PC-9 (cell line): ENCODE measurements around the gene LMX1B.

ENCODE experiments used
- EZH2 ChIP-seq: fragments of 200-600 bp; sonication (generic); IDR thresholded peaks from 2 replicates; pipeline ENCODE4 v1.8.0; 2017; ENCODE audit warnings: antibody characterized with exemption, low read depth
- TF ChIP-seq, protein P1 (sequence below): fragments of 200-600 bp; sonication (generic); conservative IDR thresholded peaks from 2 replicates; pipeline ENCODE4 v1.6.1; 2017; ENCODE audit warnings: mixed run types, antibody characterized with exemption, mild to moderate bottlenecking, moderate library complexity

- TF ChIP-seq, protein P1, sequence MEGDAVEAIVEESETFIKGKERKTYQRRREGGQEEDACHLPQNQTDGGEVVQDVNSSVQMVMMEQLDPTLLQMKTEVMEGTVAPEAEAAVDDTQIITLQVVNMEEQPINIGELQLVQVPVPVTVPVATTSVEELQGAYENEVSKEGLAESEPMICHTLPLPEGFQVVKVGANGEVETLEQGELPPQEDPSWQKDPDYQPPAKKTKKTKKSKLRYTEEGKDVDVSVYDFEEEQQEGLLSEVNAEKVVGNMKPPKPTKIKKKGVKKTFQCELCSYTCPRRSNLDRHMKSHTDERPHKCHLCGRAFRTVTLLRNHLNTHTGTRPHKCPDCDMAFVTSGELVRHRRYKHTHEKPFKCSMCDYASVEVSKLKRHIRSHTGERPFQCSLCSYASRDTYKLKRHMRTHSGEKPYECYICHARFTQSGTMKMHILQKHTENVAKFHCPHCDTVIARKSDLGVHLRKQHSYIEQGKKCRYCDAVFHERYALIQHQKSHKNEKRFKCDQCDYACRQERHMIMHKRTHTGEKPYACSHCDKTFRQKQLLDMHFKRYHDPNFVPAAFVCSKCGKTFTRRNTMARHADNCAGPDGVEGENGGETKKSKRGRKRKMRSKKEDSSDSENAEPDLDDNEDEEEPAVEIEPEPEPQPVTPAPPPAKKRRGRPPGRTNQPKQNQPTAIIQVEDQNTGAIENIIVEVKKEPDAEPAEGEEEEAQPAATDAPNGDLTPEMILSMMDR: no peak
- no peak for TF ChIP-seq EZH2
Observed at GRCh38 chr9:126639318-126640000, 25.7 kb downstream of the LMX1B start.
